HepG2 (cell line): ENCODE data around the gene PLD2. TPM values are rescaled to one million over a fixed set of nuclear protein-coding genes. Genes with fewer than 3 reads are reported as not detected.

Experiments used
- ATAC-seq: fragments of 200-7000 bp; cut with Tn5 transposase; 3 replicates; pipeline ENCODE4 v1.9.1; 2020; ENCODE audit warnings: mild to moderate bottlenecking, moderate library complexity
- BruUV-seq: library from RNA; stranded (reverse); fragments of 400-500 nt; replicated peaks from 2 replicates; lab custom pipeline; 2021; lab: Mats Ljungman, UMichigan
- CTCF ChIA-PET: fragments of 300-600 bp; formaldehyde crosslinking; extraction: SDS; loops from one replicate; lab custom pipeline; 2021; ENCODE audit warnings: low total read pairs, inconsistent platforms, low intra/inter-chr PET ratio; lab: Yijun Ruan, JAX
- POLR2A ChIA-PET: fragments of 350-600 bp; sonication (Branson Sonifier 250); formaldehyde crosslinking; loops from one replicate; lab custom pipeline; 2020; ENCODE audit warnings: antibody characterized with exemption, inconsistent platforms; lab: Yijun Ruan, JAX
- DNase-seq: peaks from one replicate; pipeline ENCODE4 v3.0.0-alpha.2; 2015; ENCODE audit warnings: low spot score
- FAIRE-seq: peaks from 3 replicates; lab custom pipeline; 2011; peaks lifted over from hg19 to GRCh38; lab: Jason Lieb, UNC
- H2AFZ ChIP-seq: one replicate; pipeline ENCODE4 v1.6.1; 2011; ENCODE audit warnings: low read length, inconsistent platforms
- H3K27ac ChIP-seq: fragments of 300-600 bp; 3 replicates; pipeline ENCODE4 v1.8.0; 2011; ENCODE audit warnings: mixed run types, mild to moderate bottlenecking, mixed read lengths, low read length, inconsistent platforms; ENCODE audit not compliant: insufficient read depth; ENCODE audit errors: extremely low read length
- H3K27me3 ChIP-seq, 2 experiments: fragments of 200-600 bp in 1 of 2; 2 replicates in 1 of 2; 3 replicates in 1 of 2; pipeline versions ENCODE4 v1.6.0 to v1.8.0; 2011; ENCODE audit warnings: low read length in 2 of 2, mild to moderate bottlenecking in 2 of 2, moderate library complexity in 2 of 2, inconsistent platforms in 1 of 2; ENCODE audit not compliant: insufficient read depth in 2 of 2, control insufficient read depth in 1 of 2
- H3K36me3 ChIP-seq, 2 experiments: fragments of 200-600 bp in 1 of 2; replicated peaks in 1 of 2; 2 replicates in 1 of 2; 3 replicates in 1 of 2; pipeline versions ENCODE4 v1.5.1 to v1.8.0; 2011; ENCODE audit warnings: low read length in 2 of 2, inconsistent platforms in 1 of 2; ENCODE audit not compliant: insufficient read depth in 2 of 2, control insufficient read depth in 1 of 2
- H3K4me1 ChIP-seq: 2 replicates; pipeline ENCODE4 v1.5.1; 2012; ENCODE audit warnings: low read length, inconsistent platforms; ENCODE audit not compliant: insufficient read depth
- H3K4me2 ChIP-seq: 2 replicates; pipeline ENCODE4 v1.6.0; 2011; ENCODE audit warnings: low read depth, low read length, inconsistent platforms
- H3K4me3 ChIP-seq, 3 experiments: fragments of 200-600 bp in 1 of 3; sonication (generic), shearing (Covaris generic) in 1 of 3; replicated peaks in 1 of 3; 2 replicates each; pipeline ENCODE4 v1.5.1; 2011 to 2016; ENCODE audit warnings: low read length in 3 of 3, inconsistent platforms in 2 of 3, low read depth in 2 of 3, mild to moderate bottlenecking in 2 of 3, control low read depth in 1 of 3, mixed read lengths in 1 of 3; ENCODE audit not compliant: insufficient read depth in 1 of 3
- H3K79me2 ChIP-seq: one replicate; pipeline ENCODE4 v1.6.1; 2011; ENCODE audit warnings: low read length, inconsistent platforms; ENCODE audit not compliant: insufficient read depth
- H3K9ac ChIP-seq: 2 replicates; pipeline ENCODE4 v1.6.0; 2011; ENCODE audit warnings: mild to moderate bottlenecking, low read depth, low read length, inconsistent platforms; ENCODE audit not compliant: insufficient read depth
- H3K9me3 ChIP-seq: 2 replicates; pipeline ENCODE4 v1.5.1; 2012; ENCODE audit warnings: mild to moderate bottlenecking, low read length
- H4K20me1 ChIP-seq: 2 replicates; pipeline ENCODE4 v1.6.0; 2011; ENCODE audit warnings: inconsistent platforms, mild to moderate bottlenecking, low read length, moderate library complexity; ENCODE audit not compliant: insufficient read depth
- ARHGAP35 ChIP-seq: sonication (generic); formaldehyde crosslinking; IDR thresholded peaks from 2 replicates; pipeline ENCODE4 v1.9.0; 2022; ENCODE audit warnings: mild to moderate bottlenecking, inconsistent platforms, moderate library complexity, missing genetic modification reagents, borderline replicate concordance
- FOXM1 ChIP-seq: sonication (generic); formaldehyde crosslinking; IDR thresholded peaks from 2 replicates; pipeline ENCODE4 v1.5.0; 2020; ENCODE audit warnings: missing genetic modification reagents
- HDAC2 ChIP-seq: sonication (generic); formaldehyde crosslinking; IDR thresholded peaks from 2 replicates; pipeline ENCODE4 v1.4.0; 2020; ENCODE audit warnings: missing genetic modification reagents
- NR2F2 ChIP-seq: IDR thresholded peaks from 2 replicates; pipeline ENCODE4 v1.6.1; 2012; ENCODE audit warnings: low read depth, inconsistent platforms, borderline replicate concordance
- PRPF4 ChIP-seq: fragments of 200-400 bp; formaldehyde crosslinking; IDR thresholded peaks from 2 replicates; pipeline ENCODE4 v1.6.1; 2016; ENCODE audit warnings: low read length, low read depth; ENCODE audit not compliant: poor library complexity, severe bottlenecking
- SIN3B ChIP-seq: fragments of 150-350 bp; IDR thresholded peaks from 2 replicates; pipeline ENCODE4 v1.6.1; 2014; ENCODE audit warnings: low read length
- SMYD3 ChIP-seq: sonication (generic); formaldehyde crosslinking; IDR thresholded peaks from 2 replicates; pipeline ENCODE4 v1.8.1; 2023; ENCODE audit warnings: mild to moderate bottlenecking, missing genetic modification reagents
- TCF12 ChIP-seq, 2 experiments: fragments of 450-650 bp in 1 of 2; sonication (generic) in 1 of 2; formaldehyde crosslinking in 1 of 2; IDR thresholded peaks; 2 replicates each; pipeline versions ENCODE4 v1.6.1 to v1.8.0; 2017 to 2022; ENCODE audit warnings: antibody characterized with exemption in 1 of 2, mild to moderate bottlenecking in 1 of 2, missing genetic modification reagents in 1 of 2, moderate library complexity in 1 of 2
- TMF1 ChIP-seq: sonication (generic); formaldehyde crosslinking; IDR thresholded peaks from 2 replicates; pipeline ENCODE4 v1.8.1; 2022; ENCODE audit warnings: low read depth, missing genetic modification reagents
- UBTF ChIP-seq: sonication (generic); formaldehyde crosslinking; IDR thresholded peaks from 2 replicates; pipeline ENCODE4 v1.4.0; 2020; ENCODE audit warnings: mild to moderate bottlenecking, missing genetic modification reagents
- ZFP36L1 ChIP-seq: sonication (generic); formaldehyde crosslinking; IDR thresholded peaks from 2 replicates; pipeline ENCODE4 v1.8.0; 2022; ENCODE audit warnings: mild to moderate bottlenecking, missing genetic modification reagents, moderate library complexity
- ZNF263 ChIP-seq: sonication (generic); formaldehyde crosslinking; IDR thresholded peaks from 2 replicates; pipeline ENCODE4 v1.4.0; 2020; ENCODE audit warnings: missing genetic modification reagents
- ZNF292 ChIP-seq: sonication (generic); formaldehyde crosslinking; IDR thresholded peaks from 2 replicates; pipeline ENCODE4 v1.8.1; 2022; ENCODE audit warnings: mild to moderate bottlenecking, low read depth, missing genetic modification reagents, borderline replicate concordance
- ZNF337 ChIP-seq: sonication (generic); formaldehyde crosslinking; IDR thresholded peaks from 2 replicates; pipeline ENCODE4 v1.5.1; 2020; ENCODE audit warnings: missing genetic modification reagents, low read depth, mild to moderate bottlenecking, borderline replicate concordance
- ZNF776 ChIP-seq: sonication (generic); formaldehyde crosslinking; IDR thresholded peaks from 2 replicates; pipeline ENCODE4 v1.4.0; 2020; ENCODE audit warnings: mild to moderate bottlenecking, missing genetic modification reagents
- ZNF781 ChIP-seq: sonication (generic); formaldehyde crosslinking; IDR thresholded peaks from 2 replicates; pipeline ENCODE4 v1.5.1; 2020; ENCODE audit warnings: borderline replicate concordance, mild to moderate bottlenecking, missing genetic modification reagents; ENCODE audit errors: not compliant biosample characterization
- WGBS: methylation state at CpG from one replicate; pipeline ENCODE4 v1.1.6; 2017; ENCODE audit warnings: low lambda C conversion rate; 5-methylcytosine and 5-hydroxymethylcytosine counted together
- in situ Hi-C: cut with HindIII; loops from 2 replicates; pipeline ENCODE4 v1.10.0; 2017; ENCODE audit warnings: low pct_unique_long_range_greater_than_20kb; ENCODE audit not compliant: extremely low pct_ligation_motif_present
- intact Hi-C: fragments of 100-400 bp; cut with micrococcal nuclease; formaldehyde crosslinking; loops from one replicate; pipeline ENCODE4 v1.10.0; 2022; ENCODE audit not compliant: unreplicated experiment
- polyA plus RNA-seq, 8 experiments: library from polyadenylated mRNA; depleted of rRNA in 3 of 8; stranded (reverse) in 7 of 8; unstranded in 1 of 8; fragments of >200 nt; fragmentation: Illumina TruSeq in 4 of 8; extraction: Trizol in 4 of 8; gene quantifications; 2 replicates each; pipeline versions ENCODE4 v1.2.1 to v1.2.3, GENCODE V29; 2011 to 2016; ENCODE audit warnings: low read depth in 4 of 8, missing spikeins in 1 of 8, mixed read lengths in 1 of 8; ENCODE audit not compliant: insufficient read depth in 1 of 8
- total RNA-seq, 5 experiments: library from RNA; depleted of rRNA; stranded (reverse); fragments of >200 nt; fragmentation: Illumina TruSeq; extraction: Trizol; gene quantifications; 2 replicates each; pipeline ENCODE4 v1.2.3, GENCODE V29; 2016; ENCODE audit warnings: low read depth in 1 of 5
- TF ChIP-seq, protein P1 (sequence below): sonication (generic); formaldehyde crosslinking; IDR thresholded peaks from 2 replicates; pipeline ENCODE4 v1.5.1; 2020; ENCODE audit warnings: mild to moderate bottlenecking, missing genetic modification reagents

The PLD2 gene
- total and polyA plus RNA-seq, 2 of the 13 experiments (the other 11 are each of a cell fraction or from before 2014, with no cell fraction given), result 13.4 to 29.7 TPM

DNA sequence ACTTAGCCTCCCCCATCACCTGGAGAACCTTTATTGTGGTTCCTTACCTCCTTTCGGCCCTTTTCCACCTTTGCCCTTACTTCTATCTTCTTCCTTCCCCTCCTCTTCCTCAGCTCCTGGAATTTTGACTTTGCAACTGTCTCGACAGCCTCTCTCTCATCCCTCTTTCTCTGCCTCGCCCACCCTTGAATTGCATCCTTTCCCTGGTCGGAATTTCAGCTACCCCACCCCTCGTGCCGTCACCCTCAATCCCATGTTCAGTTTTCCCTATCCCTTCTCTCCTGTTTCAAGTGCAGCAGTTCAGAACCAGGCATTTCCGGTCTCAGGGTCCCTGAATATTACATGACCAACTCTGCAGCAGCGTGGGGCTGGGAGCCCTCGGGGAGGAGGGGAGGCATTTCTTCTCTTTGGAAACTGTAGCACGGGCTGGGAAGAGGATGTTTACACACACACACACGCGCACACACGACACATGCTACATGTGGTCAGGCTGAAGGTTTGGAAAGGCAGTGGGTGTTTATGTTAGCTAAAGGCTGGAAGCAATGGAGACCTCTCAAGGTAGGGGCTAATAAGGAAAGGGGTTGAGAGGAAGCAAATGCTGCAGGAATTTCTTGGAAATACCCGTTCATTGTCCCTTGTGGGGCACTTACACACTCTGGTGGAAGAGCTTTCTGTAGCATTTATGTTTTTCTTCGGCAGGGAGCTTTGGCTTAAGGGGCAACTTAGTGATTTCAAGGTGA lies 27.2 kb downstream of the PLD2 start (continued):
- TF ChIP-seq, protein P1, sequence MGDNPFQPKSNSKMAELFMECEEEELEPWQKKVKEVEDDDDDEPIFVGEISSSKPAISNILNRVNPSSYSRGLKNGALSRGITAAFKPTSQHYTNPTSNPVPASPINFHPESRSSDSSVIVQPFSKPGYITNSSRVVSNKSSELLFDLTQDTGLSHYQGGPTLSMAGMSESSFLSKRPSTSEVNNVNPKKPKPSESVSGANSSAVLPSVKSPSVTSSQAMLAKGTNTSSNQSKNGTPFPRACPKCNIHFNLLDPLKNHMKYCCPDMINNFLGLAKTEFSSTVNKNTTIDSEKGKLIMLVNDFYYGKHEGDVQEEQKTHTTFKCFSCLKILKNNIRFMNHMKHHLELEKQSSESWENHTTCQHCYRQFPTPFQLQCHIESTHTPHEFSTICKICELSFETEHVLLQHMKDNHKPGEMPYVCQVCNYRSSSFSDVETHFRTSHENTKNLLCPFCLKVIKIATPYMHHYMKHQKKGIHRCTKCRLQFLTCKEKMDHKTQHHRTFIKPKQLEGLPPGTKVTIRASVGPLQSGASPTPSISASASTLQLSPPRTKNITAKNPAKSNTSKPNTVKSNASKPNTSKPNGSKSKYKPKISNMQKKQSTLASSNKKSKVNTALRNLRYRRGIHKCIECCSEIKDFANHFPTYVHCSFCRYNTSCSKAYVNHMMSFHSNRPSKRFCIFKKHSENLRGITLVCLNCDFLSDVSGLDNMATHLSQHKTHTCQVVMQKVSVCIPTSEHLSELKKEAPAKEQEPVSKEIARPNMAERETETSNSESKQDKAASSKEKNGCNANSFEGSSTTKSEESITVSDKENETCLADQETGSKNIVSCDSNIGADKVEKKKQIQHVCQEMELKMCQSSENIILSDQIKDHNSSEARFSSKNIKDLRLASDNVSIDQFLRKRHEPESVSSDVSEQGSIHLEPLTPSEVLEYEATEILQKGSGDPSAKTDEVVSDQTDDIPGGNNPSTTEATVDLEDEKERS, result 0 out of 2 replicates have a peak, but pooled peaks have one; percentile 33
- peak; percentile 34; the same call in 1 of the 2 replicates for TF ChIP-seq ZNF263 (CRISPR knock-in tag)
- no peak for TF ChIP-seq PRPF4
- no peak for TF ChIP-seq ZNF292 (CRISPR knock-in tag)
- peak; percentile 16; the same call in 1 of the 2 replicates for TF ChIP-seq HDAC2

GRCh38 chr17:4834681-4835020 lies 27.7 kb downstream of the PLD2 start:
- no TSS peak for BruUV-seq
- Histone ChIP-seq H3K4me3 (peak overlapping the region; percentile 67 to 97 (median 85)), H3K27ac (peak overlapping the region; percentile 75), H2AFZ (no peak overlapping the region), H3K9me3 (no peaks in the 10 kb centered on the region), H3K36me3 (peaks cover 2 to 9% of the 10 kb centered on the region in 2 experiments; a peak in 3 of 5 replicates), H3K9ac (peak overlapping the region; percentile 78), H3K4me2 (peak overlapping the region; percentile 97), H3K27me3 (no peaks in the 10 kb centered on the region), H3K4me1 (peaks cover 50% of the 10 kb centered on the region), H3K79me2 (peaks cover 56% of the 10 kb centered on the region), H4K20me1 (peaks cover 18% of the 10 kb centered on the region; the same call in 1 of the 2 replicates)
- FAIRE-seq (no peak), ATAC-seq (peak; percentile 21), DNase-seq (no peak)
- 0% methylated on average over 2 of the region's 4 CpGs for WGBS
- CTCF ChIA-PET, result no interaction called here
- intact Hi-C loops (loop anchor here (10.0 kb wide), 1 partner anchor 50 kb away; no protein-coding TSS in a partner anchor), in situ Hi-C loops (no loop called here)
- POLR2A ChIA-PET, result interaction anchor here (0.7 to 3.8 kb wide), 7 partner anchors 9 to 126 kb away, joined by 3 to 31 read pairs (median 6); partner anchors contain the start of genes ARRB2, GLTPD2, PLD2 and PSMB6
- no peak for TF ChIP-seq UBTF (CRISPR knock-in tag)
- peak; percentile 2; the same call in 1 of the 2 replicates for TF ChIP-seq NR2F2
- no peak for TF ChIP-seq FOXM1 (CRISPR knock-in tag)
- TF ChIP-seq SIN3B, result no peak
- no peak for TF ChIP-seq ZNF337
- TF ChIP-seq ZNF776 (CRISPR knock-in tag), result 0 out of 2 replicates have a peak, but pooled peaks have one; percentile 45
- no peak for TF ChIP-seq ARHGAP35
- TF ChIP-seq ZFP36L1 (CRISPR knock-in tag), result no peak
- TF ChIP-seq TMF1, result no peak
- TF ChIP-seq TCF12 (IDR thresholded peaks at IDR 0.05), result no peak
- TF ChIP-seq TCF12 (CRISPR knock-in tag; IDR thresholded peaks at IDR 0.05), result 0 out of 2 replicates have a peak, but pooled peaks have one; percentile 36
- TF ChIP-seq ZNF781, result no peak
- TF ChIP-seq SMYD3, result no peak
